Ovary (tissue), 3 donors: ENCODE measurements around the gene JSRP1.

Experiments
- CTCF ChIP-seq, 3 donors: fragments of 450-650 bp in 2 of 3; fragments of 200-600 bp in 1 of 3; IDR thresholded peaks; one replicate each; pipeline versions ENCODE4 v1.5.1 to v1.8.0; 2016 to 2022; ENCODE audit warnings: antibody characterized with exemption in 3 of 3, mild to moderate bottlenecking in 1 of 3
- EP300 ChIP-seq: sonication (generic); formaldehyde crosslinking; IDR thresholded peaks from one replicate; pipeline ENCODE4 v1.6.1; 2017; ENCODE audit warnings: antibody characterized with exemption
- POLR2A ChIP-seq: fragments of 450-650 bp; IDR thresholded peaks from one replicate; pipeline ENCODE4 v1.6.1; 2017; ENCODE audit warnings: antibody characterized with exemption, mild to moderate bottlenecking, moderate library complexity
- donor health status: DM: no; HTN: no; CAD: no.

- TF ChIP-seq POLR2A (peak; percentile 74), CTCF (IDR thresholded peaks at IDR 0.05) (no peak), EP300 (no peak)
Observed at GRCh38 chr19:2270423-2271233, 14.4 kb upstream of the JSRP1 start.
